GM12878 (cell line): ENCODE data around the gene DMXL1. TPM values are rescaled to one million over a fixed set of nuclear protein-coding genes. Genes with fewer than 3 reads are reported as not detected.

Experiments
- FOS ChIP-seq: IDR thresholded peaks from 3 replicates; pipeline ENCODE4 v1.6.1; 2011; ENCODE audit warnings: borderline replicate concordance; ENCODE audit not compliant: insufficient read length; ENCODE audit errors: extremely low read depth
- FOXM1 ChIP-seq: IDR thresholded peaks from 2 replicates; pipeline ENCODE4 v1.6.1; 2012; ENCODE audit warnings: low read depth, mild to moderate bottlenecking, inconsistent platforms, low read length, moderate library complexity
- NFYB ChIP-seq: IDR thresholded peaks from 2 replicates; pipeline ENCODE4 v1.6.1; 2011; ENCODE audit warnings: low read depth, mild to moderate bottlenecking, low read length, improper control_type of control experiment, moderate library complexity; ENCODE audit not compliant: insufficient read depth
- PML ChIP-seq: IDR thresholded peaks from 2 replicates; pipeline ENCODE4 v1.6.1; 2012; ENCODE audit warnings: low read length, inconsistent platforms
- POLR2A ChIP-seq: IDR thresholded peaks from 2 replicates; pipeline ENCODE4 v1.6.1; 2011; ENCODE audit warnings: low read depth, mild to moderate bottlenecking, low read length
- POLR2AphosphoS5 ChIP-seq: IDR thresholded peaks from 2 replicates; pipeline ENCODE4 v1.6.1; 2011; ENCODE audit warnings: mild to moderate bottlenecking, low read length, inconsistent platforms
- ZBTB40 ChIP-seq: fragments of 450-650 bp; IDR thresholded peaks from 2 replicates; pipeline ENCODE4 v1.6.1; 2016; ENCODE audit warnings: mild to moderate bottlenecking, moderate library complexity, borderline replicate concordance
- polyA plus RNA-seq, 11 experiments: library from polyadenylated mRNA; depleted of rRNA in 4 of 11; unstranded in 6 of 11; stranded (reverse) in 5 of 11; fragments of >200 nt; fragmentation: Nextera tagmentation in 4 of 11; fragmentation: Illumina TruSeq in 1 of 11; extraction: Ambion mirVana in 4 of 11; extraction: Trizol in 1 of 11; gene quantifications; 1 replicate in 1 of 11; 2 replicates in 10 of 11; pipeline versions ENCODE4 v1.2.1 to v1.2.3, GENCODE V29; 2011 to 2016; ENCODE audit warnings: inconsistent platforms in 2 of 11, missing spikeins in 2 of 11, low read depth in 1 of 11
- total RNA-seq, 4 experiments: library from RNA; depleted of rRNA in 3 of 4; stranded (reverse); fragments of >200 nt in 3 of 4; fragmentation: Illumina TruSeq in 1 of 4; extraction: Trizol in 1 of 4; gene quantifications; 2 replicates each; pipeline versions ENCODE4 v1.2.1 to v1.2.3, GENCODE V29; 2013 to 2021
- TF ChIP-seq, protein P1 (sequence below): fragments of 450-650 bp; IDR thresholded peaks from 2 replicates; pipeline ENCODE4 v1.6.1; 2016; ENCODE audit warnings: mild to moderate bottlenecking

The DMXL1 gene
- total and polyA plus RNA-seq, 10 of the 15 experiments (the other 5 are each of a cell fraction or from before 2014, with no cell fraction given): 9.1 to 67.7 (median 34.1) TPM

DNA sequence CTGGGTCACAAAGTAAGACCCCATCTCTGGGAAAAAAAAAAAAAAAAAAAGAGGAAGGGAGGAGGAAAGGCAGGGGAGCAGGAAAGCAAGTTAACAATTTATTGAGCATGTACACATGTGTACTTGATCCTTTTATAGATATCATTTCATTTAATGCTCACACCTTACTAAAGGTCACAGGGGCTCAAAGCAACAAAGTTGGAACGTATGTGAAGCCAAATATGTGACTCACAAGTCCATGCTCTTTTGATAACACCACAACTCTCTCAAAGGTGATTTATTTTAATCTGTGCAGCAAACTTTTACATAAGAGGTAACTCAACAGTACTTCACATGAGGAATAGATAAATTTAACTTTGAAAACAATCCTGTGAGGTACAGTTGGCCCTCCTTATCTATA is 48.1 kb upstream of the DMXL1 start (continued):
- TF ChIP-seq, protein P1, sequence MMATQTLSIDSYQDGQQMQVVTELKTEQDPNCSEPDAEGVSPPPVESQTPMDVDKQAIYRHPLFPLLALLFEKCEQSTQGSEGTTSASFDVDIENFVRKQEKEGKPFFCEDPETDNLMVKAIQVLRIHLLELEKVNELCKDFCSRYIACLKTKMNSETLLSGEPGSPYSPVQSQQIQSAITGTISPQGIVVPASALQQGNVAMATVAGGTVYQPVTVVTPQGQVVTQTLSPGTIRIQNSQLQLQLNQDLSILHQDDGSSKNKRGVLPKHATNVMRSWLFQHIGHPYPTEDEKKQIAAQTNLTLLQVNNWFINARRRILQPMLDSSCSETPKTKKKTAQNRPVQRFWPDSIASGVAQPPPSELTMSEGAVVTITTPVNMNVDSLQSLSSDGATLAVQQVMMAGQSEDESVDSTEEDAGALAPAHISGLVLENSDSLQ: no peak
- TF ChIP-seq POLR2AphosphoS5 (no peak), PML (no peak), POLR2A (no peak), NFYB (no peak), FOXM1 (no peak), ZBTB40 (no peak), FOS (no peak)
